Endodermal cell (in vitro differentiated cells): ENCODE results near the gene SLC7A1. TPM values are rescaled to one million over a fixed set of nuclear protein-coding genes. Genes with fewer than 3 reads are reported as not detected.

Experiments
- DNase-seq: peaks from one replicate; pipeline ENCODE4 v3.0.0-alpha.2; 2017
- H3K27ac ChIP-seq: 2 replicates; pipeline ENCODE4 v1.5.1; 2013; ENCODE audit warnings: mild to moderate bottlenecking, low read depth, low read length, moderate library complexity
- H3K27me3 ChIP-seq: 2 replicates; pipeline ENCODE4 v1.6.1; 2013; ENCODE audit warnings: mild to moderate bottlenecking, low read length, moderate library complexity; ENCODE audit not compliant: insufficient read depth, control insufficient read depth, poor library complexity, severe bottlenecking
- H3K36me3 ChIP-seq: 2 replicates; pipeline ENCODE4 v1.7.0; 2013; ENCODE audit warnings: mild to moderate bottlenecking, low read length, moderate library complexity; ENCODE audit not compliant: control insufficient read depth, insufficient read depth
- H3K4me1 ChIP-seq: one replicate; pipeline ENCODE4 v1.7.0; 2013; ENCODE audit warnings: low read length; ENCODE audit not compliant: control insufficient read depth, insufficient read depth
- H3K4me3 ChIP-seq: 2 replicates; pipeline ENCODE4 v1.5.1; 2013; ENCODE audit warnings: mild to moderate bottlenecking, low read length, moderate library complexity
- H3K9ac ChIP-seq: 2 replicates; pipeline ENCODE4 v1.6.1; 2013; ENCODE audit warnings: mild to moderate bottlenecking, low read length, moderate library complexity; ENCODE audit not compliant: poor library complexity, severe bottlenecking; ENCODE audit errors: extremely low read depth
- H3K9me3 ChIP-seq: 2 replicates; pipeline ENCODE4 v1.6.1; 2013; ENCODE audit warnings: mild to moderate bottlenecking, low read length, moderate library complexity; ENCODE audit not compliant: control insufficient read depth
- H3K27ac Mint-ChIP-seq: 2 replicates; pipeline ENCODE4 v1.8.0; 2020; ENCODE audit warnings: mixed read lengths
- H3K27me3 Mint-ChIP-seq: 2 replicates; pipeline ENCODE4 v1.8.0; 2021; ENCODE audit warnings: mild to moderate bottlenecking, mixed read lengths; ENCODE audit not compliant: insufficient read depth
- H3K36me3 Mint-ChIP-seq: 2 replicates; pipeline ENCODE4 v1.8.0; 2020; ENCODE audit warnings: low read depth, mixed read lengths
- H3K4me1 Mint-ChIP-seq: 2 replicates; pipeline ENCODE4 v1.8.0; 2020; ENCODE audit warnings: mixed read lengths
- H3K4me3 Mint-ChIP-seq: 2 replicates; pipeline ENCODE4 v1.8.0; 2020; ENCODE audit warnings: mild to moderate bottlenecking, moderate library complexity, mixed read lengths
- H3K9me3 Mint-ChIP-seq: 2 replicates; pipeline ENCODE4 v1.8.0; 2020; ENCODE audit warnings: mild to moderate bottlenecking, mixed read lengths
- CTCF ChIP-seq: fragments of 200-600 bp; sonication (generic); conservative IDR thresholded peaks from 2 replicates; pipeline ENCODE4 v1.5.0; 2021; ENCODE audit warnings: antibody characterized with exemption, mild to moderate bottlenecking
- WGBS, 2 experiments: methylation state at CpG; one replicate each; pipeline versions ENCODE4 v1.1.5 to v1.1.7; 2013; ENCODE audit warnings: missing lambda C conversion rate in 2 of 2, mixed read lengths in 1 of 2; ENCODE audit not compliant: insufficient coverage in 1 of 2, insufficient read length in 1 of 2; 5-methylcytosine and 5-hydroxymethylcytosine counted together
- total RNA-seq, 2 donors: library from RNA; stranded (reverse); fragmentation: NEBNext Ultra II Directional in 1 of 2; extraction: Animal tissue kit (Norgen Biotek cat#: 25700) in 1 of 2; gene quantifications; 2 replicates in 1 of 2; 3 replicates in 1 of 2; pipeline ENCODE4 v1.2.1, GENCODE V29; 2021

The SLC7A1 gene
- total RNA-seq, 2 donors from 2014 or later = 26.0 to 27.3 TPM

GRCh38 chr13:29498426-29499040 lies 97.0 kb downstream of the SLC7A1 start:
- no peak overlapping the region for H3K4me3 ChIP-seq
- H3K27ac Mint-ChIP-seq = no peak overlapping the region
- H3K9ac ChIP-seq = no peak overlapping the region
- no peaks in the 10 kb centered on the region for H3K9me3 Mint-ChIP-seq
- H3K4me3 Mint-ChIP-seq = no peak overlapping the region
- H3K9me3 ChIP-seq = no peaks in the 10 kb centered on the region
- TF ChIP-seq CTCF = no peak
- no peak overlapping the region for H3K27ac ChIP-seq
- H3K36me3 ChIP-seq = no peaks in the 10 kb centered on the region
- H3K27me3 Mint-ChIP-seq = peaks cover 22% of the 10 kb centered on the region
- H3K4me1 ChIP-seq = peaks cover 11% of the 10 kb centered on the region
- peaks cover 24% of the 10 kb centered on the region for H3K4me1 Mint-ChIP-seq
- no peak for DNase-seq
- no peaks in the 10 kb centered on the region for H3K36me3 Mint-ChIP-seq
- WGBS, 2 experiments = 94% methylated on average over 5 to 13 of the region's 13 CpGs
- H3K27me3 ChIP-seq = peaks cover under 1% of the 10 kb centered on the region

GRCh38 chr13:29497137-29497654 lies 98.3 kb downstream of the SLC7A1 start:
- H3K9me3 ChIP-seq = no peaks in the 10 kb centered on the region
- peak; percentile 69 for DNase-seq
- Mint-ChIP-seq H3K4me1 (peaks cover 19% of the 10 kb centered on the region), H3K27me3 (peaks cover 22% of the 10 kb centered on the region), H3K36me3 (no peaks in the 10 kb centered on the region), H3K27ac (no peak overlapping the region), H3K9me3 (no peaks in the 10 kb centered on the region), H3K4me3 (no peak overlapping the region)
- no peaks in the 10 kb centered on the region for H3K36me3 ChIP-seq
- WGBS, 2 experiments = 38 to 60% methylated on average over 11 to 15 of the region's 15 CpGs
- H3K27me3 ChIP-seq = no peaks in the 10 kb centered on the region
- peaks cover 11% of the 10 kb centered on the region for H3K4me1 ChIP-seq
- H3K9ac ChIP-seq = no peak overlapping the region
- no peak overlapping the region for H3K4me3 ChIP-seq
- H3K27ac ChIP-seq = peak overlapping the region; percentile 80
- TF ChIP-seq CTCF = no peak

GRCh38 chr13:29496241-29496712 lies 99.2 kb downstream of the SLC7A1 start:
- Mint-ChIP-seq H3K4me1 (peaks cover 19% of the 10 kb centered on the region), H3K9me3 (no peaks in the 10 kb centered on the region), H3K4me3 (no peak overlapping the region), H3K27me3 (peaks cover 20% of the 10 kb centered on the region), H3K27ac (no peak overlapping the region), H3K36me3 (no peaks in the 10 kb centered on the region)
- Histone ChIP-seq H3K27ac (peak overlapping the region; percentile 80), H3K9ac (no peak overlapping the region), H3K9me3 (no peaks in the 10 kb centered on the region), H3K4me3 (no peak overlapping the region), H3K27me3 (no peaks in the 10 kb centered on the region), H3K4me1 (peaks cover 11% of the 10 kb centered on the region), H3K36me3 (no peaks in the 10 kb centered on the region)
- peak; percentile 54 for DNase-seq
- 92 to 98% methylated on average over 5 to 9 of the region's 9 CpGs for WGBS, 2 experiments
- no peak for TF ChIP-seq CTCF
